ENCODE data around the gene CLIC4.
"Not testable (repeated sequence)": the region's sequence is repeated elsewhere in the genome, so short reads cannot be mapped to it uniquely, and the experiment has no call there.

Gene CLIC4

DNA sequence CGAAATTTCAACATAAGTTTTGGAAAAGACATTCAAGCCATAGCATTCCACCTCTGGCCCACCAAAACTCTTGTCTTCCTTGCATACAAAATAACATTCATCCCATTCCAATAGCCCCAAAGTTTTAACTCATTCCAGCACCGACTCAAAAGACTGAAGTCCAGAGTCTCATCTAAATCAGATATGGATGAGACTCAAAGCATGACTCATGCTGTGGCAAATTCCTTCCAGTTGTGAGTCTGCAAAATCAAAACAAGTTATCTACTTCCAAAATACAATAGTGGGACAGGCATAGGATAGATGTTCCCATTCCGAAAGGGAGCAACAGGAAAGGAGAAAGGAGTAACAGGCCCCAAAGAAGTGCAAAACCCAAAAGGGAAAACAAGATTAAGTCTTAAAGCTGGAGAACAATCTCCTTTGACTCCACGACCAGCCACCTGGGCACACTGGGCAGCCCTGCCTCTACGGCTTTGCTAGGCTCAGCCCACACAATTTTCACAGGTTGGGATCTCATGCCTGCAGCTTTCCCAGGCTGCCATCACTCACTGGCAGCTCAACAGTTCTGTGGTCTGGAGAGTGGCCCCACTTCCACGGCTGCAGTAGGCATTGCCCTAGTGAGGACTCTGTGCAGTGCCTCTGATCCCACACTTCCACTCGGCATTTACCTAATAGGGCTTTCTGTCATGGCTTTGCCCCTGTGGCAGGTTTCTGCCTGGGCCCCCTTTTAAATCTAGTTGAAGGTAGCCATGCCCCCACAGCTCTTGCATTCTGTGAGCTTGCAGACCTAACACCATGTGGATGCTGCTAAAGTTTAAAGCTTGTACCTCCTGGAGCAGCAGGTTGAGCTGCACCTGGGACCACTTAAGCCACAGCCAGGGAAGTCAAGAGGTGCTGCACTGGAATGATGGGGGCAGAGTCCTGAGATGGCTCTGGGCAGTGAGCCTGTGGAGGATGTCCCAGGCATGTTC is 133.8 kb downstream of the CLIC4 start:
- no peak for DNase-seq

- DNase-seq: no peak
Measured at GRCh38 chr1:24881034-24881433, 135.8 kb downstream of the CLIC4 start.

DNA sequence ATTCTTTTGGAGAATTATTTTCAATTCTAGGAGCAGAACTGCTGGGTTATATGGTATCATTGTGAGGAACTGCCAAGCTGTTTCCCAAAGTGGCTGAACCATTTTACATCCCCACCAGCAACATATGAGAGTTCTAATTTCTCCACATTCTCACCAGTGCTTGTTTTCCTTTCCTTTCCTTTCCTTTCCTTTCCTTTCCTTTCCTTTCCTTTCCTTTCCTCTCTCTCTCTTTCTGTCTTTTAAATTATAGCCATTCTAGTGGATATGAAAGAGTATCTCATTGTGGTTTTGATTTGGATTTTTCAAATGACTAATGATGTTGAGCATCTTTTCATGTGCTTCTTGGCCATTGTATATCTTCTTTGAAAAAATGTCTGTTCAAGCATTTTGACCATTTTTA is 139.5 kb downstream of the CLIC4 start:
- DNase-seq: no peak

- no peak for DNase-seq
Measured at GRCh38 chr1:24886241-24886640, 141.0 kb downstream of the CLIC4 start.

- no peak for DNase-seq
Measured at GRCh38 chr1:24888061-24888970, 143.1 kb downstream of the CLIC4 start.

- DNase-seq: no peak
Measured at GRCh38 chr1:24888971-24889676, 143.9 kb downstream of the CLIC4 start.

- no peak for DNase-seq
Measured at GRCh38 chr1:24890887-24891286, 145.6 kb downstream of the CLIC4 start.

GRCh38 chr1:24891367-24891766 is 146.1 kb downstream of the CLIC4 start:
- not testable (repeated sequence) for DNase-seq

- no peak for DNase-seq
Measured at GRCh38 chr1:24892188-24893153, 147.2 kb downstream of the CLIC4 start.

GRCh38 chr1:24893431-24893830 is 148.2 kb downstream of the CLIC4 start:
- DNase-seq: no peak
